ENCODE data around the gene LSP1.

DNA sequence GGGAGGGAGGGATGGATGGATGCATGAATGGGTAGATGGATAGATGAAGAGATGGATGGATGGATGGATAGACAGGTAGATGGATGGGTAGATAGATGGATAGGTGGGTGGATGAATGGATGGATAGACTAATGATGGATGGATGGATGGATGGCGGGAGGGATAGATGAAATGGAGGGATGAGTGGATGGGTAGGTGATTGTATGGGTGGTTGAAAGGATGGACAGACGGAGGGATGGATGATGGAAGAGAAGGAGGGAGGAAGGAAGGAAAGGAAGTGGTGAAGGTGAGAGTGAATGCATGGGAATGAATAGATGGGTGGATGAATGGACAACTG lies 62.9 kb downstream of the LSP1 start:
- TF ChIP-seq, protein P1, sequence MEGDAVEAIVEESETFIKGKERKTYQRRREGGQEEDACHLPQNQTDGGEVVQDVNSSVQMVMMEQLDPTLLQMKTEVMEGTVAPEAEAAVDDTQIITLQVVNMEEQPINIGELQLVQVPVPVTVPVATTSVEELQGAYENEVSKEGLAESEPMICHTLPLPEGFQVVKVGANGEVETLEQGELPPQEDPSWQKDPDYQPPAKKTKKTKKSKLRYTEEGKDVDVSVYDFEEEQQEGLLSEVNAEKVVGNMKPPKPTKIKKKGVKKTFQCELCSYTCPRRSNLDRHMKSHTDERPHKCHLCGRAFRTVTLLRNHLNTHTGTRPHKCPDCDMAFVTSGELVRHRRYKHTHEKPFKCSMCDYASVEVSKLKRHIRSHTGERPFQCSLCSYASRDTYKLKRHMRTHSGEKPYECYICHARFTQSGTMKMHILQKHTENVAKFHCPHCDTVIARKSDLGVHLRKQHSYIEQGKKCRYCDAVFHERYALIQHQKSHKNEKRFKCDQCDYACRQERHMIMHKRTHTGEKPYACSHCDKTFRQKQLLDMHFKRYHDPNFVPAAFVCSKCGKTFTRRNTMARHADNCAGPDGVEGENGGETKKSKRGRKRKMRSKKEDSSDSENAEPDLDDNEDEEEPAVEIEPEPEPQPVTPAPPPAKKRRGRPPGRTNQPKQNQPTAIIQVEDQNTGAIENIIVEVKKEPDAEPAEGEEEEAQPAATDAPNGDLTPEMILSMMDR (conservative IDR thresholded peaks at IDR 0.05; ENCODE audit: low read depth, low read length), result no peak
- no peak for TF ChIP-seq EZH2 (IDR thresholded peaks at IDR 0.05; ENCODE audit: borderline replicate concordance, low read depth, low read length, poor library complexity, severe bottlenecking)

Measured in A673 (cell line).